GM19395 (cell line): ENCODE data around the gene SRPX2.

Source experiments
- ATAC-seq: cut with Tn5 transposase; IDR thresholded peaks from one replicate; pipeline ENCODE4 v1.9.1; 2021; ENCODE audit warnings: mild to moderate bottlenecking, moderate library complexity; ENCODE audit not compliant: unreplicated experiment

SRPX2 gene, protein sequence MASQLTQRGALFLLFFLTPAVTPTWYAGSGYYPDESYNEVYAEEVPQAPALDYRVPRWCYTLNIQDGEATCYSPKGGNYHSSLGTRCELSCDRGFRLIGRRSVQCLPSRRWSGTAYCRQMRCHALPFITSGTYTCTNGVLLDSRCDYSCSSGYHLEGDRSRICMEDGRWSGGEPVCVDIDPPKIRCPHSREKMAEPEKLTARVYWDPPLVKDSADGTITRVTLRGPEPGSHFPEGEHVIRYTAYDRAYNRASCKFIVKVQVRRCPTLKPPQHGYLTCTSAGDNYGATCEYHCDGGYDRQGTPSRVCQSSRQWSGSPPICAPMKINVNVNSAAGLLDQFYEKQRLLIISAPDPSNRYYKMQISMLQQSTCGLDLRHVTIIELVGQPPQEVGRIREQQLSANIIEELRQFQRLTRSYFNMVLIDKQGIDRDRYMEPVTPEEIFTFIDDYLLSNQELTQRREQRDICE

DNA sequence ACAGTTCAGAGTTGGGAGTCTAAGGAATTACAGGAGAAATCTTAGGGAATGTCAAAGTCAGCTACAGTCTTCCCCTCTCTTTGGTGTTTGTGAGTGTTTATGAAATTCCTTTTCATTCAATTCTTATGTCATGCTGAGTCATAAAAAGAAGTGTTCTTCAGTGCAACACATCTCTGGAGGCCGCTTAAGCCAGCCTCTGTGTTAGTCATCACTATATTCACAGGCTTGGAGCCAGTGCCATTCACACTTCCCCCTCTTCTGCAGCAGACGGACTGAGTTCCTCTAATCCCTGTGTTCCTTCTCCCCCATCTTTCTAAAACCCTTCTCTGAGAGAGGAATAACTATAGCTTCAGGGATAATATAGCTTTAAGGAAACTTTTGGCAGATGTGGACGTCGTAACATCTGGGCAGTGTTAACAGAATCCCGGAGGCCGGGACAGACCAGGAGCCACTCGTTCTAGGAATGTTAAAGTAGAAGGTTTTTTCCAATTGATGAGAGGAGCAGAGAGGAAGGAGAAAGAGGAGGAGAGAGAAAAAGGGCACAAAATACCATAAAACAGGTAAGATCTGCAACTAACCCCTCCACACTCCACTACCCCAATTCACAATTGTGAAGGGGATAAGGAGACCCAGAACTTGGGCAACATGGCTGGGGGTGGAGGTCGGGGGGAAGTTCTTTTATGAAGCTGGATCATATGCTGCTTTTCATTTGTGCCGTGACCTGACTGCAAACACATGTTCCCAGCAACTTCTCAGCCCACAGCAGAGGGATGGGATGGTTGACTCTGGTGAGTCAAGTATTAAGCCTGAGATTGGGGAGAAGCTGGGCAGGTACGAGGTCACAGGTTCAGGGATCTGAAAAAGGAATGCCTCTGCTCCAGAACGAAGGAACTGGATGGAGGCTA lies at the start of gene SRPX2:
Gene SRPX2 (plus strand): TSS at position 244 of the 905 bp plus-strand sequence. CDS start 2,124 bp downstream, outside the sequence.
- ATAC-seq, result no peak

DNA sequence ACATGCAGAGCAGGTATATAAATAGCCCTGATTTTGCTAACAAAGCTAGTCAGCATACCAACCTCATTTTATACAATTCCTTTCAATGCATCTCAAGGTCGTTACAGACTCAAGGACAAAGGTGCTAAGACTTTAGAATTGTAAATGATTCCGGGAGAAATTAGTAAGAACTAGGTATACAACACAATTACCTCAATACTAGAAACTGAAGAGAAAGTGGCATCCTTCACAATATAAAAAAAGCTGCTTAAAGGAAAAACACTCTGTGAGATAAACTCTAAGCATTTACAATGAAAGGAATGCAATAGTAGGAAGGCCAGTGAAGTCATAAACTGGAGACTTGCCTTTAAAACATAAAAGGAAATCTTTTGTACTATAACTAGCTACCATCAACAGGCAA lies 47.4 kb upstream of the SRPX2 start:
- no peak for ATAC-seq

DNA sequence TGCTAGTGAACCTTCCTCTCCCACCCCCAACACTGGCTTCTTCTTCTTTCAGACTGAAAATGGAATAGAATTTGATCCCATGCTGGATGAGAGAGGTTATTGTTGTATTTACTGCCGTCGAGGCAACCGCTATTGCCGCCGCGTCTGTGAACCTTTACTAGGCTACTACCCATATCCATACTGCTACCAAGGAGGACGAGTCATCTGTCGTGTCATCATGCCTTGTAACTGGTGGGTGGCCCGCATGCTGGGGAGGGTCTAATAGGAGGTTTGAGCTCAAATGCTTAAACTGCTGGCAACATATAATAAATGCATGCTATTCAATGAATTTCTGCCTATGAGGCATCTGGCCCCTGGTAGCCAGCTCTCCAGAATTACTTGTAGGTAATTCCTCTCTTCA lies 44.5 kb upstream of the SRPX2 start:
- no peak for ATAC-seq

DNA sequence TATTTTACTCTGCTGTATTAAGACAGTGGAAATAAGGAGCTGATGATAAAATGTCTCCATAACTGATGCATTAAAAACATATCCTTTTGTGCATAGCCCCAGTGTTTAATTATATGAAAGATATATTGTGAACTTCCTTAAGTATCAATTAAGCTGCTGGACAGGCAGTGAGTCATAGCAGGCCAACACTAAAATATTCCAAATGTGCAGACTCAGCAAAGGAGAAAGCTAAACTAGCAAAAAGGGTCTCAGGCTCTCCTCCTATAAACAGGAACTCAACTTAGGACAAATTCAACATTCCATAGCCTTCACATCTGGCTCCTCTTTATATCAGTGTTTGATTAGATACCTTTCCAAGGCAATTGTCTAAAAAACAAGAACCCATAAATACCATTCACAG lies 43.7 kb upstream of the SRPX2 start:
- ATAC-seq, result no peak

DNA sequence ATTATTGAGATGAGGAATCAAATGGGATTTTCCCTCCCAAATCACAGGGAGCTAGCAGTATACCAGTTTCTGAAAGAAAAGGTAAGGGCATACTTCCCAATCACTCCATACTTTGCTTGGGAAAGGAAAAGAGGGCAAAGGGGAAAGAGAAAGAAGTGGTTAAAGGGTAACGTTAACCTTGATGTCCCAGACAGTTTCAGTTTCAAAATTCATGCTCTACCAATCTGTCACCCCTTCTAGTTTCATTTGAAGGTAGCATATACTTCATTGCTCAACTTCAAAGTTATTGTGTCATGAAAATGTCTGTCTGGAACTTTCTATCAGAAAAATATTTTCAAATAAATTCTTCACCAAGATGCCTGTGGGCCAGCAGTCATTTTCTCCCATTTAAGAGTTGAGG lies 43.2 kb upstream of the SRPX2 start:
- ATAC-seq, result peak; percentile 72

DNA sequence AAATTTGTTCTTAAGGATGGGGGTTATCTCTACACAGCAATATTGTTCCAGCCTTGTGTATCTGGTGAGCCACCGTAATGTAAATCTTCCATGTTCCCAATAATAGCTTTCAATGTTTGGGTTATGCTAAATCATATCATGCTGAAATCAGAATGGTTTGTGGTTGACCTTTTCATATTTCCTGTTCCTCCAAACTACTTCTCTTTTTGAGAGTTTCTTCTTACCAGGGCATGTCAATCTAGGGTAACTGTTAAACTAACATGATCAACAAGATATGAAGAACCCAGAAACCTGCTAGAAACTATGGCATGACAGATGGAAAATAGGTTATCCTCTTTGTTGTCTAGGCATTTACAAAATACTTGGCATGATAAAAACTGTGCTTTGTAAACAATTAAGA lies 37.2 kb upstream of the SRPX2 start:
- ATAC-seq, result no peak

DNA sequence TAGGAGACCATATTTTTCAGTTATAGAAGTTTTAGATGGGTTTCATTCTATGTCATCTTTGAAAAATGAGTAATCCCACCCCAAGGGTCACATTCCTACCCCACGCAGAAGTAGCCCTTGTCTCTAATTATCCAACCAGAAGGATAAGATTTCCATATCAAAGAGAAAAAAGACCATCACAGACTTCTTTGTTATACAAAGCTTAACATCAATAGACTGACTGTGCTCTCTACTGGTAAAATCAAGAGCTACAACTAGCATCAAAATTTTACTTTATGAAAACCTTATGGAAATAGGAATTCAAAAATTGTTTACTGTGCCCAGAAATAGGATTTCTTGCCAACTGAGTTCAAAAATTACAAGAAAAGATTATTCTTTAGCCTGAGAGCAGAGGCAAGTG lies 34.4 kb upstream of the SRPX2 start:
- ATAC-seq, result no peak

DNA sequence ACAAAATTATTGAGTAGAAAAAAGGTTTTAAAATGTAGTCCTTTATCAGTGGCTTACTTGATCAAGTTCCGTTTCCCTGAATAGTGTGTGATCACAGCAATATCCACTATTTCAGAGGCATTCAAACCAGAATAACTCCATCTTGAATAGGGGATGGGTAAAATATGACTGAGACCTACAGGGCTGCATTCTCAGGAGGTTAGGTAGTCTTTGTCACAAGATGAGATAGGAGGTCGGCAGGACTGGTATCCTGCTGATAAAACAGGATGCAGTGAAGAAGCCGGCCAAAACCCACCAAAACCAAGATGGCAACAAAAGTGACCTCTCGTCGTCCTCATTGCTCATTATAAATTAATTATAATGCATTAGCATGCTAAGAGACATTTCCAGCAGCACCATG lies 32.0 kb upstream of the SRPX2 start:
- no peak for ATAC-seq

DNA sequence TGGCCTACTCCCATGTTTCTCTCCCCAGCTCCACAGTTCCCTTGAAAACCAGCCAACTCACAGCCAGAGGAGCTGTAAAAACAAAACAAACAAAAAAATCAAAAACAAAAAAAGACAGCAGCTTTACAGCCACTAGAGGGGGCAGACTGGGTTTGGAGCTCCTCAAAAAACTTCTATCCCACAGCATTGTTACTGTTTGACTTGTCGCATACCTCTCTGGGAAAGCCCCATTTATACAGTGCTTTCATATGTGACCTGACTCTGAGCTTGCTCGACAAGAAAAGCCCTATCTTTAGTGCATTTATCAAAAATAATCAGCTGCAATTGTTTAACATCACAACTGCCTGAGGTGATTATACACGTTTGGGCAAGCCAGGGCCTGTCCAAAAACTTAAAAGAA lies 29.0 kb upstream of the SRPX2 start:
- peak; percentile 100 for ATAC-seq

DNA sequence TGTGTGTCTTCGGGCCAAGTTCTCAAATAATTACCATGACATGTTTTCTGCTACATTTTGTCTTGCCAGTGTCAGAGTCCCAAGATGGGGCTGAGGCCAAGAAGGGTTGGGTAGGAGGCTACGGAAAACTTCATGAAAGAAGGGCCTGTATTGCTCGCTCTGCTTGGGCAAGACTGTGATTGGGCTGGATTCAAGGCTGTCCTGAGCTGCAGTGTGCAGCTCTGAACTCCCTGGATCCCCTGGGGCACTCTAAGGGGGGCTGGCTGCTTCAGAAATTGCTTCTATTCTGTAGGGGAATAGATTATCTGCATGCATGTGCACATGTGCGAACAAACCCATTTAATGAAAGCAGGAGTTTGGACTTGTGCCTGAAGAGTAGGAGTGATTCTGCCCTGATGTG lies 21.0 kb upstream of the SRPX2 start:
- no peak for ATAC-seq

DNA sequence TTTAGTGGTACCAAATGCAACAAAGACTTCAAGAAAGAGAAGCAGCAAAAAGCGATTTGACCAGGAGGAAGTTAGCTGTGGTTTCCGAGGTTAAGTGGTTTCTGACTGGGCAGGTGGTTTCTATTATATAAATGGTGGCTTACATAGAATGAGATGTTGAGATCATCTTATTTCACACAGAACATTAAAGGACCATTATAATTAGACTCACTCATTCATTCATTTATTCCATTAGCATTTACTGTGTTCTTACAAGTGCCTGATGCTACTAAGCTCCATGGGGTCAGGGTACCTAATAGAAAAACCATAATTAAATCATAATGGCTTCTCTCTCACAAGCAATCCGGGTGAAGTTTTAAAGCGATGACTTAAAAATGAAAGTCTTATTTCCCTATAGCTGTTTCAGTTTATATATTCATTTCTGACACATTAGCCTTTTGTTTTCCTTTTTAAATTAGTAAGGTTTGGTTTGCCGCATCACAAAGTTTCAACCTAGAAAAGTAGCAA lies 18.0 kb upstream of the SRPX2 start:
- peak; percentile 97 for ATAC-seq

DNA sequence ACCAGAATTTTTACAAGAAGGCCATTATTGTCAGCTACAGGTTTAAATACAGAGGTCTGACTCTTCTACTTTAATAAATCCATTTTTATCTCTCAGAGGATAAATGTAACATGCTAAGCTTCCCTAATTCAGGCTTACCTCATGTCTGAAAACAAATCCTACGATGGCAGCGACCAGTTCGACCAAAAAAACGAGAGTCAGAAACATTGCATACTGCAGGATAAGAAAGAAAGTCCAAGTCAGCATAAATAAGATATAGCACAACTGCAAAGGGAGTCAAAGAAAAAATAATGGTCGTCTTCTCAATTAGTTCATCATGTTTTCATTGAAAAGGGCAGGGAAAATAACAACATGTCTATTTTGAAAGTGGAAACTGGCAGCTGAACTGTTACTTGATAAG lies 9.0 kb upstream of the SRPX2 start:
- ATAC-seq, result no peak

DNA sequence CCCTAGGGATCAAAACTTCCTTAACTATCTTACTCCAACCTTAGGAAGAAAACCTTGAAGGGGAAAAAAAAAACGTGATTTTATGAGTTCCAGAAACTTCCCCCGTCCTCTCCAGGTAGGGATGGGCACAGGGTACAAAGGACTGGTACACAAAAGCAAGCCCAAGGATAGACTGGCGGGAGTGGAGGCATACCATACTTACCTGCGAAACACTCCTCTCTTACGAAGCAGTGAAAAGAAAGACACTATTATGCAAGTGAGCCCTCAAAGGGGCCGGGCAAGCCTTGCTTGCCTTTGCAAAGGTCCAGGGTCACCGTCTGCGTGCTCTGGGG lies 8.0 kb upstream of the SRPX2 start:
- ATAC-seq, result peak; percentile 7

DNA sequence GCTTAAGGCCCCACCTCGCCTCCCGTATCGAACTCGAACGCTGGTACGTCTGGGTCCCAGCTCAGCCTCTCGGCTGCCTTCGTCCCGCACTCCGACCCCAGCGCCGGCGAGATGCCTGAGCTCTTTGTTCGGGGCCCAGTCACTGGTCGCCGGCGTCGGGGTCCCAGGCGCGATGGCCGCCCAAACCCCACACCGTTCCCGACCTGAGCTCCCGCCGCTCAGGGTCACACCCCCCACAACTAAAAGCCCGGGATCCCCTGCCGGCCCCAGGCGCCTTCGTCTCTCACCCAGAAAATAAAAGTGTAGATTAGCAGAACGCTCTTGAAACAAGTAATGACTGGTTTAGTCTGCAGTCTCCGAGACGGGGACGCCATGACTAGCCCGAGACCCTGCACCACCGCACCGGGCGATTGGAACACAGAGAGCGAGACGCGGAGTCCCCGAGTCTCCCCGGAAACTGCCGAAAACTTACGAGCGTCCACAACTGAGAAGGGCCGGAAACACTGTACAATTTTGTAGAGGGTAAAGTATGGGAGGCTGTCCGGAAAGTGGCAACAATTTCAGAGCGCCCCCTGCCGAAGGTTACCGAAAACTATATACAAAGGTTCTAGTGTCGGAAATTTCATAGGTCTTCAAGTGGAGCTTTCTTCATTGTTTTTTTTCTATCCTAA lies 7.5 kb upstream of the SRPX2 start, which contains the start of gene TSPAN6:
Gene TSPAN6 (minus strand): TSS at position 486 of the 671 bp plus-strand sequence. CDS start 112 bp downstream, at position 374.
- ATAC-seq, result peak; percentile 99

DNA sequence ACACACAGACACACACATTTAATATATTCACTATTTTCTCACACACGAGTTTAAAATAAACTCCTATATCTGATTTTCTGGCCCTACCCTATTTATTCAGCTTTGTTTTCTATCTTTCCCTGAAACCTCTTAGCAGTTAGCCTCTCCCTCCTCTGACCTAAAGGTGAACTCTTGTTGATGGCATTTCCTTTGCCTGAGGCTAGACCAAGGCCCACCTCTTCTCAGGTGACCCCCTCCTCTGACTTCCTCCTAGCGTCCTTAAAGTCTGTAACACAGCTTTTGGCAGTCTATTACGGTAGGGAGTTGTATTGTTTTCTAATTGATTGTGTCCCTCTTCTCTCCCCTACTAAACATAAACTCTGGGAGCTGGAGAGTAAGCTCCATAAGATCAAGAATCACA lies 1.7 kb upstream of the SRPX2 start:
- ATAC-seq, result no peak

DNA sequence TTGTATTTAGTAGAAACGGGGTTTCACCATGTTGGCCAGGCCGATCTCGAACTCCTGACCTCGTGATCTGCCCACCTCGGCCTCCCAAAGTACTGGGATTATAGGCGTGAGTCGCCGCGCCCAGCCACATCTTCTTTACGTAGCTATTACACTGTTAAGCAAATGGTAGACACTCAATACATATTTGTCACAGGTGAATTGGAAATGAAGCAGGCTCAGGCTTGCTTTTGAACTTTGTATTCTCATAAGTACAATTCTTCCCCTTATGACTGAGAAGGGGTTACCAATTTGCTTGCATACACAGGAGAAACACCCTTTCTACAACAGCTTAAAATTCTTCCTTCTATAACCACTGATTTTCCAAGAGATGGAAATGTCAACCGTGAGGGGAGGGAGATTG lies 787 bp upstream of the SRPX2 start:
- no peak for ATAC-seq

DNA sequence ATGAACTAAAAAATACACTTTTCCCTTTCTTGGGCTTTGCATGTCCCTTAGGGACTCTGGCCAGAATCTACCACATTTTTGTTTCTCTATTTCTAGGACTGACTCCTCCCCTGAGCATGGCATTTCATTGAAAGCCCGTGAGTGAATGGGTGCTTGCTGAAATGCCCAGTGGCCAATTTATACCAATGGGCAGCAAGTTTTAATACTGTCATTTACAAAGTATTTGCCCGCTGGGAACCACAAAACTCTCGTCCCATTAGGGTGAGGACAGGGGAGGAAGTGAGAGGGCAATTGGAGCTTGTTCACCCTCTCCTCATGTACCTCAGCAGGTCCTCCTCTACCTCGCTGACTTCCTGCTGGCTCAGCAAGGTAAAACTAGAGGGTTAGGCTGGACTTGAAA lies 1.1 kb downstream of the SRPX2 start:
- ATAC-seq, result no peak

DNA sequence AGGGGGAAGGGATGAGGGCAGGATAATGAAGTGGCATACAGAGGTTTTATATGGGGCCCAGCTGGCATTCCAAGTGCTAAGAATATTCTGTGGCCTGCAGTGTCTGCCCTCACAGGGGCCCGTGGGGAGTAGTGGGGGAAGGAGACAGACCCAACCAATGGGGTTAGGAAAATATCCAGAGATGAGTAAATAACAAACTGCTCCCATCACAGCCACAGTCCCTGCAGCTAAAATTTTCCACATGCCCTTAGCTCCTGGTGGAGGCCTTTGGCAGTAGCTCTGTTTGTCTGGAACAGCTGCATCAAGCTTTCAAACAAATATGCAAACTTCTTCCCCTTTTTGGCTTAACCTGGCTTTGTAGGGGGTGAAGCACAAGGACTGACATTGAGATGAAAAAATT lies 3.1 kb downstream of the SRPX2 start:
- ATAC-seq, result no peak

DNA sequence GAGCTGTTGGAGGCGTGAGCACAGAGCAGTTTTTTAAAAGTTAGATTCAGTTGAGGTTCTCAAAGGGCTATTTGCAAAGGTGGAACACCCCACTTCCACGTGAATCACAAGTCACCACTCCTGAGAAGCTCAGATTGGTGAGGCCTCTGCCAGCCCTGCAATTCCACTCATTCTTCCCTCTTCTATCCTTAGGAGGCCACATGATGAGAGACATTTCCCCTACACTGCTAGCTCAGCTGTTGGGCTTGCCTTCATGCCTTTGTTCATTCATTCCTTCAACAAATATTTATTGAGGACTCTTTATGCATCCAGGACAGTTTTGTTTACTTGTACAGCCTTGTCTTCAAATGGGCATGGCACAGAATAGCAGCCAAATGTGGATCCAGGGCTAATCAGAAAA lies 3.7 kb downstream of the SRPX2 start:
- ATAC-seq, result no peak

DNA sequence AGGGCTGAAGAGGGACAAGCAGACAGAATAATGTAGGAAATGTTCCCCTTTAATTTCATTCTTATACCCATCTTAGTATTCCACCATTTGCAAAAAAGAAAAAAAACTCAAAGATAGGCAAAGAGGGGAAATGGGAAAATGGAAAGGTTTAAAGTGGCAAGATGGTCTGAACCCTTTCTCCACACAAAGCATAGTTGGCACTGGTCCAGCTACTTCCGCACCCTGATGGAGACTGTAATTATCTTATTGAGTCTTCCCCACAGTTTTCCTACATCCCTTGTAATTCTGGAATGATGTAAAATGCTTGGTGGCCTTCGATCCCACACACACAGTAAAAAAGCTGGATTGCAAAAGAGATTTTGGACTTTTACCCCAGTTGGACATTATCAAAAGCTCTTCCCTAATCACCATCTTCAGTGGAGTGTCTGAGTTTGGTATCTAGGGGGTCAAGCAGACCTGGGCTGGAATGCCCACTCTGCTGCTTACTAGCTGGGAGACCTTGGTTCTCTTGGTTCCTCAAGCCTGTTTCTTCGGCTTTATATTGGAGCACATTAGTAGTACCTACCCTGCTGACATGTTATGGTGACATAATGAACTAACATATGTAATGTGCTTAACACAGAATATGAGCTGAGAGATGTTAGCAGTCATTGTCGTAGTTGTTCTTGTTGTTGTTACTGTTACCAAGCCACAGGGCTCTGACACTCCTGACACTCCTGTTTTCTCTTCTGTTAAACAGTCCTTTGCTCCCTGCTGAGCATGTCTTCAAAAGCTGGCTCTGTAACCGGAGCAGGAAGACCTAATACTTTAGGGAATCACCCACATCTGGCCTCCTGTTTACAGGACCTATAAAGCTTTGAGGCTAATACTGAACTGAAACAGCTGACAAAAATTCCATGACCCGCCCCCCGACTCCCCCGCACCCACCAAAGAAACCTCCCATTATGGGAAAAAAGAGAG lies 4.7 kb downstream of the SRPX2 start:
- ATAC-seq, result no peak
